Osteoblast (primary cell): ENCODE measurements around the gene DLG2. TPM values are rescaled to one million over a fixed set of nuclear protein-coding genes. Genes with fewer than 3 reads are reported as not detected.

Source experiments
- DNase-seq: peaks from one replicate; pipeline ENCODE4 v3.0.0; 2011; ENCODE audit warnings: low spot score, mixed read lengths; ENCODE audit not compliant: insufficient read length; ENCODE audit errors: missing footprints
- H2AFZ ChIP-seq: 2 replicates; pipeline ENCODE4 v1.6.0; 2011; ENCODE audit warnings: mild to moderate bottlenecking, low read length
- H3K27ac ChIP-seq: 2 replicates; pipeline ENCODE4 v1.5.1; 2011; ENCODE audit warnings: mild to moderate bottlenecking, low read depth, low read length, moderate library complexity
- H3K27me3 ChIP-seq: 2 replicates; pipeline ENCODE4 v1.6.0; 2012; ENCODE audit warnings: mild to moderate bottlenecking, control low read depth, inconsistent platforms, low read length, moderate library complexity; ENCODE audit not compliant: insufficient read depth
- H3K36me3 ChIP-seq: 2 replicates; pipeline ENCODE4 v1.5.1; 2011; ENCODE audit warnings: mild to moderate bottlenecking, low read length, control low read depth, moderate library complexity; ENCODE audit not compliant: insufficient read depth
- H3K4me1 ChIP-seq: 2 replicates; pipeline ENCODE4 v1.5.1; 2011; ENCODE audit warnings: mild to moderate bottlenecking, low read length, control low read depth, moderate library complexity; ENCODE audit not compliant: insufficient read depth
- H3K4me2 ChIP-seq: 2 replicates; pipeline ENCODE4 v1.6.0; 2011; ENCODE audit warnings: mild to moderate bottlenecking, low read length; ENCODE audit not compliant: insufficient read depth
- H3K4me3 ChIP-seq: fragments of 200-600 bp; sonication (generic); 3 replicates; pipeline ENCODE4 v1.5.1; 2012; ENCODE audit warnings: mild to moderate bottlenecking, low read length, inconsistent platforms; ENCODE audit not compliant: insufficient read depth
- H3K79me2 ChIP-seq: 2 replicates; pipeline ENCODE4 v1.6.0; 2012; ENCODE audit warnings: mild to moderate bottlenecking, low read length, control low read depth, inconsistent platforms; ENCODE audit not compliant: insufficient read depth
- H3K9me3 ChIP-seq: 2 replicates; pipeline ENCODE4 v1.5.1; 2011; ENCODE audit warnings: low read depth, low read length, control low read depth
- H4K20me1 ChIP-seq: 2 replicates; pipeline ENCODE4 v1.6.0; 2012; ENCODE audit warnings: mild to moderate bottlenecking, low read length, control low read depth; ENCODE audit not compliant: insufficient read depth
- total RNA-seq: library from RNA; depleted of rRNA; stranded (reverse); fragments of >200 nt; gene quantifications from 2 replicates; pipeline ENCODE4 v1.2.3, GENCODE V29; 2012
- TF ChIP-seq, protein P1 (sequence below): IDR thresholded peaks from 2 replicates; pipeline ENCODE4 v1.5.1; 2011; ENCODE audit warnings: mild to moderate bottlenecking, low read depth, low read length, moderate library complexity; ENCODE audit errors: extremely low read depth

DLG2 gene
- total RNA-seq, 1 donor: 3.3 TPM

DNA sequence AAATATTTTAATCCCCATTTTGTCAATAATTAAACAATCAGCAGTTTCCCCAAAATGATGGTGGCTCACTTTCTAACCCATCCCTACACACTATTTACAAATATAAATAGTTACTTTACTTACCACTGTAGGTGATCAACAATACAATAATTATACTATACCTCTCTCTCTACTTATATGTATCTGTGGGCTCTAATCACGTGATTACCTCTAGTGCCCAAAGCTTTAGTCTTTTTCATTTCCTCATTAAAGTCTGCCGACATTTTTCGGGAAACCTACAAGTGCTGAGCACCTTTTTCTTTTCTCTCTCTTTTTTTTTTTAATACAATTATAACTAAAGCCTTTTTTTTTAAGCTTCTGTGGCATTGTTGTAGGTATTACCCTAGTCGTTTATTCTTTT, 23.9 kb downstream of the DLG2 start:
- Histone ChIP-seq H3K27ac (no peak overlapping the region), H3K4me3 (no peak overlapping the region), H2AFZ (no peak overlapping the region), H4K20me1 (no peaks in the 10 kb centered on the region), H3K4me1 (no peaks in the 10 kb centered on the region), H3K27me3 (no peaks in the 10 kb centered on the region), H3K9me3 (no peaks in the 10 kb centered on the region), H3K79me2 (no peaks in the 10 kb centered on the region), H3K36me3 (no peaks in the 10 kb centered on the region), H3K4me2 (no peak overlapping the region)
- TF ChIP-seq, protein P1, sequence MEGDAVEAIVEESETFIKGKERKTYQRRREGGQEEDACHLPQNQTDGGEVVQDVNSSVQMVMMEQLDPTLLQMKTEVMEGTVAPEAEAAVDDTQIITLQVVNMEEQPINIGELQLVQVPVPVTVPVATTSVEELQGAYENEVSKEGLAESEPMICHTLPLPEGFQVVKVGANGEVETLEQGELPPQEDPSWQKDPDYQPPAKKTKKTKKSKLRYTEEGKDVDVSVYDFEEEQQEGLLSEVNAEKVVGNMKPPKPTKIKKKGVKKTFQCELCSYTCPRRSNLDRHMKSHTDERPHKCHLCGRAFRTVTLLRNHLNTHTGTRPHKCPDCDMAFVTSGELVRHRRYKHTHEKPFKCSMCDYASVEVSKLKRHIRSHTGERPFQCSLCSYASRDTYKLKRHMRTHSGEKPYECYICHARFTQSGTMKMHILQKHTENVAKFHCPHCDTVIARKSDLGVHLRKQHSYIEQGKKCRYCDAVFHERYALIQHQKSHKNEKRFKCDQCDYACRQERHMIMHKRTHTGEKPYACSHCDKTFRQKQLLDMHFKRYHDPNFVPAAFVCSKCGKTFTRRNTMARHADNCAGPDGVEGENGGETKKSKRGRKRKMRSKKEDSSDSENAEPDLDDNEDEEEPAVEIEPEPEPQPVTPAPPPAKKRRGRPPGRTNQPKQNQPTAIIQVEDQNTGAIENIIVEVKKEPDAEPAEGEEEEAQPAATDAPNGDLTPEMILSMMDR: no peak
- no peak for DNase-seq

DNA sequence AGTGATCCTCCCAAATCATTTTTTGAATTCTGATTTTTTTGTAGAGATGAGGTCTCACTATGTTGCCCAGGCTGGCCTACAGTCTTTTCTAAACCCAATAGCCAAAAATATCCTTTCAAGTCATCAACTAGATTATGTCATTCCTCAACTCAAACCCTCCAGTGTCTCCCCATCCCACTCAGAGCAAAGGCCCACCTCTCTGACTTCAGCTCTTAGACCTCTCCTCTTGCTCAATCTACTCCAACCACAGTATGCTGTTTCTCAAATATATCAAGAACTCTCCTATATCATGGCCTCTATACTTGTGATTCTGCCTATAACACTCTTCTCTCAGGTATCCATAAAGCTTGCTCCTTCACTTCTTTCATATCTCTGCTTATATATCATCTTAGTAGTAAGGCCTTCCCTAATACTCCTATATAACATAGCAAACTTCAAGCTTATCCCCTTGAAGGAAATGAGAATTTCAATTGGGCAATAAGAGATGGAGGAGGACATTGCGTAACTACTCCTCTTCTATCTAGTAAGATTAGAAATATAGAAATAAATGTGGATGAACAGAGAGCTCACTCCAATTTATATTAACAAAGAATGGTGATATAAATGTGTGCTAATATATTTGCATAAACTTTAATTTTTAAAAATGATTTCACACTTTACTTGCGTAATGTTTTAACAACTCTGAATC, 24.5 kb downstream of the DLG2 start:
- Histone ChIP-seq H3K4me3 (no peak overlapping the region), H3K27me3 (no peaks in the 10 kb centered on the region), H3K36me3 (no peaks in the 10 kb centered on the region), H3K27ac (no peak overlapping the region), H3K79me2 (no peaks in the 10 kb centered on the region), H4K20me1 (no peaks in the 10 kb centered on the region), H3K4me1 (no peaks in the 10 kb centered on the region), H3K4me2 (no peak overlapping the region), H2AFZ (no peak overlapping the region), H3K9me3 (no peaks in the 10 kb centered on the region)
- TF ChIP-seq, protein P1: no peak
- no peak for DNase-seq

DNA sequence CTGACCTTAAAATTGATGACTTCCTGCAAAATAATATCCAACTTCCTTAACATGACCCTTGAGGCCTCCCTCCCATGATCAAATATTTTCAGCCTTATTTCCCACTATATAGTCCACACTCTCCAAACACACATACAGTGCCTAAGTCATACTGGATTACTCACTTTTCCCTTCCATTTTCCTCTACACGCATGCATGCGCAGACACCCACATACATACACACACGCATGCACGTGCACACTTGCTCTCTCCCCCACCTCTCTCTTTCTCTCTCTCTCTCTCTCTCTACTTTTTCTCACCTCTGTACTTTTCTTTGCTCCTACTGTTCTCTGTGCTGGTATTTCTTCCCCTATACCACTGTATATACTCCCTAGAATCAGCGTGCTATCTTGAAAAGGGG, 28.1 kb downstream of the DLG2 start:
- no peak overlapping the region for H3K4me3 ChIP-seq
- H3K27ac ChIP-seq: no peak overlapping the region
- H4K20me1 ChIP-seq: no peaks in the 10 kb centered on the region
- H3K36me3 ChIP-seq: no peaks in the 10 kb centered on the region
- no peaks in the 10 kb centered on the region for H3K9me3 ChIP-seq
- TF ChIP-seq, protein P1: no peak
- H3K79me2 ChIP-seq: no peaks in the 10 kb centered on the region
- no peak overlapping the region for H2AFZ ChIP-seq
- no peak for DNase-seq
- no peaks in the 10 kb centered on the region for H3K27me3 ChIP-seq
- H3K4me1 ChIP-seq: no peaks in the 10 kb centered on the region
- H3K4me2 ChIP-seq: no peak overlapping the region

DNA sequence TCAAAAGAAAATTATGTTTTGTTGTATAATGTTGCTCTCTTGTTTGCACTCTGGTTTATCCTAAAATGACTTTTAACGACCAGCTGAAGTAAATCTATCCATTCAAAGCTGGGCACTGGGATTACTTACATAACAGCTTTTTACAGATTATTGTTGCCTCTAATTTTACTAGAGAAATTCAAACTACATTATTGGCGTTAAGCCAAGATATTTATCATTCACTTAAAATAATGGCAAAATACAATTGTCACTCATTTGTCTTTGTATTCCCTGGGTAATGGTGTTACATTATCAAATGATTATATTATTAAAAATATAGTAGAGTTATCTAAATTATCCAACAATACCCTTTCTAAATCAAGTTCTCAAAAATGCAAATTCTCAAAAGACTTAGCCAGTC, 30.3 kb downstream of the DLG2 start:
- H3K27me3 ChIP-seq: no peaks in the 10 kb centered on the region
- TF ChIP-seq, protein P1: no peak

More for the DNA sequence above, 30.3 kb downstream of the DLG2 start:
- Histone ChIP-seq H3K4me1 (no peaks in the 10 kb centered on the region), H2AFZ (no peak overlapping the region), H3K36me3 (no peaks in the 10 kb centered on the region), H3K4me2 (no peak overlapping the region), H3K79me2 (no peaks in the 10 kb centered on the region), H3K27ac (no peak overlapping the region), H4K20me1 (no peaks in the 10 kb centered on the region), H3K4me3 (no peak overlapping the region), H3K9me3 (no peaks in the 10 kb centered on the region)
- no peak for DNase-seq
